Thyroid gland (tissue), 4 donors: Measurements from ENCODE around the gene PSMB11.

Experiments used
- POLR2A ChIP-seq, 2 donors: fragments of 450-650 bp; IDR thresholded peaks; one replicate each; pipeline ENCODE4 v1.6.1; 2017; ENCODE audit warnings: antibody characterized with exemption in 2 of 2, mild to moderate bottlenecking in 2 of 2, moderate library complexity in 1 of 2
- TF ChIP-seq, protein P1 (sequence below), 6 experiments: fragments of 200-600 bp in 3 of 6; fragments of 450-650 bp in 3 of 6; sonication (generic) in 3 of 6; IDR thresholded peaks; one replicate each; pipeline ENCODE4 v1.5.1; 2016 to 2019; ENCODE audit warnings: antibody characterized with exemption in 6 of 6, mild to moderate bottlenecking in 2 of 6, inconsistent platforms in 1 of 6, moderate library complexity in 1 of 6

GRCh38 chr14:23090254-23090636, 48.2 kb downstream of the PSMB11 start:
- TF ChIP-seq, protein P1, sequence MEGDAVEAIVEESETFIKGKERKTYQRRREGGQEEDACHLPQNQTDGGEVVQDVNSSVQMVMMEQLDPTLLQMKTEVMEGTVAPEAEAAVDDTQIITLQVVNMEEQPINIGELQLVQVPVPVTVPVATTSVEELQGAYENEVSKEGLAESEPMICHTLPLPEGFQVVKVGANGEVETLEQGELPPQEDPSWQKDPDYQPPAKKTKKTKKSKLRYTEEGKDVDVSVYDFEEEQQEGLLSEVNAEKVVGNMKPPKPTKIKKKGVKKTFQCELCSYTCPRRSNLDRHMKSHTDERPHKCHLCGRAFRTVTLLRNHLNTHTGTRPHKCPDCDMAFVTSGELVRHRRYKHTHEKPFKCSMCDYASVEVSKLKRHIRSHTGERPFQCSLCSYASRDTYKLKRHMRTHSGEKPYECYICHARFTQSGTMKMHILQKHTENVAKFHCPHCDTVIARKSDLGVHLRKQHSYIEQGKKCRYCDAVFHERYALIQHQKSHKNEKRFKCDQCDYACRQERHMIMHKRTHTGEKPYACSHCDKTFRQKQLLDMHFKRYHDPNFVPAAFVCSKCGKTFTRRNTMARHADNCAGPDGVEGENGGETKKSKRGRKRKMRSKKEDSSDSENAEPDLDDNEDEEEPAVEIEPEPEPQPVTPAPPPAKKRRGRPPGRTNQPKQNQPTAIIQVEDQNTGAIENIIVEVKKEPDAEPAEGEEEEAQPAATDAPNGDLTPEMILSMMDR (IDR thresholded peaks at IDR 0.05), result no peak
- TF ChIP-seq POLR2A (IDR thresholded peaks at IDR 0.05), result no peak
